GM23338 (cell line): ENCODE measurements around the gene THSD7A. TPM values are rescaled to one million over a fixed set of nuclear protein-coding genes. Genes with fewer than 3 reads are reported as not detected.

Experiments used
- ATAC-seq: fragments of 200-7000 bp; cut with Tn5 transposase; 3 replicates; pipeline ENCODE4 v1.9.1; 2020
- DNase-seq: peaks from one replicate; pipeline ENCODE4 v3.0.0-alpha.2; 2015; ENCODE audit warnings: low spot score
- H2AFZ ChIP-seq: fragments of 200-600 bp; sonication (generic); 2 replicates; pipeline ENCODE4 v1.8.0; 2016; ENCODE audit warnings: antibody characterized with exemption, mild to moderate bottlenecking, moderate library complexity
- H3F3A ChIP-seq: fragments of 200-600 bp; sonication (generic); replicated peaks from 2 replicates; pipeline ENCODE4 v1.8.0; 2017; ENCODE audit warnings: antibody characterized with exemption, mixed run types, low read depth
- H3K27ac ChIP-seq: fragments of 200-600 bp; sonication (generic); 2 replicates; pipeline ENCODE4 v1.6.1; 2016; ENCODE audit warnings: low read depth
- H3K27me3 ChIP-seq: fragments of 200-600 bp; sonication (generic); 2 replicates; pipeline ENCODE4 v1.8.0; 2016; ENCODE audit warnings: mild to moderate bottlenecking, mixed run types, moderate library complexity; ENCODE audit not compliant: insufficient read depth
- H3K36me3 ChIP-seq: fragments of 200-600 bp; sonication (generic); 2 replicates; pipeline ENCODE4 v1.8.0; 2016; ENCODE audit warnings: mild to moderate bottlenecking; ENCODE audit not compliant: insufficient read depth
- H3K4me1 ChIP-seq: fragments of 200-600 bp; sonication (generic); 2 replicates; pipeline ENCODE4 v1.8.0; 2016; ENCODE audit warnings: mild to moderate bottlenecking, moderate library complexity; ENCODE audit not compliant: insufficient read depth
- H3K4me2 ChIP-seq: fragments of 200-600 bp; sonication (generic); 2 replicates; pipeline ENCODE4 v1.7.1; 2017; ENCODE audit warnings: mixed run types
- H3K4me3 ChIP-seq: fragments of 200-600 bp; sonication (generic); 2 replicates; pipeline ENCODE4 v1.6.1; 2016; ENCODE audit warnings: mixed run types
- H3K79me2 ChIP-seq: fragments of 200-600 bp; sonication (generic); replicated peaks from 2 replicates; pipeline ENCODE4 v1.8.0; 2017; ENCODE audit warnings: mild to moderate bottlenecking; ENCODE audit not compliant: insufficient read depth
- H3K9me2 ChIP-seq: fragments of 200-600 bp; sonication (generic); 2 replicates; pipeline ENCODE4 v1.8.0; 2017; ENCODE audit not compliant: insufficient read depth
- H4K20me1 ChIP-seq: fragments of 200-600 bp; sonication (generic); replicated peaks from 2 replicates; pipeline ENCODE4 v1.8.0; 2017; ENCODE audit warnings: mild to moderate bottlenecking; ENCODE audit not compliant: insufficient read depth
- H3K27ac Mint-ChIP-seq: 2 replicates; pipeline ENCODE4 v1.8.0; 2020; ENCODE audit warnings: inconsistent platforms, mild to moderate bottlenecking, moderate library complexity, mixed read lengths
- H3K27me3 Mint-ChIP-seq: 3 replicates; pipeline ENCODE4 v1.8.0; 2022; ENCODE audit warnings: low read depth, mild to moderate bottlenecking, moderate library complexity, mixed read lengths, inconsistent platforms; ENCODE audit not compliant: insufficient read depth, poor library complexity
- H3K36me3 Mint-ChIP-seq: 3 replicates; pipeline ENCODE4 v1.8.0; 2021; ENCODE audit warnings: low read depth, mild to moderate bottlenecking, inconsistent platforms, moderate library complexity, mixed read lengths
- H3K4me1 Mint-ChIP-seq: 3 replicates; pipeline ENCODE4 v1.8.0; 2020; ENCODE audit warnings: mild to moderate bottlenecking, inconsistent platforms, mixed read lengths
- H3K4me3 Mint-ChIP-seq: 3 replicates; pipeline ENCODE4 v1.8.0; 2021; ENCODE audit warnings: moderate library complexity, mild to moderate bottlenecking, inconsistent platforms, mixed read lengths
- H3K9me3 Mint-ChIP-seq: 3 replicates; pipeline ENCODE4 v1.8.0; 2020; ENCODE audit warnings: moderate library complexity, mild to moderate bottlenecking, inconsistent platforms, mixed read lengths
- CREB1 ChIP-seq: fragments of 250-450 bp; sonication (Bioruptor Pico); IDR thresholded peaks from 2 replicates; pipeline ENCODE4 v1.5.0; 2020; ENCODE audit warnings: low read depth, mild to moderate bottlenecking, moderate library complexity
- CTCF ChIP-seq, 2 experiments: fragments of 200-600 bp in 1 of 2; sonication (generic) in 1 of 2; conservative IDR thresholded peaks; 2 replicates each; pipeline versions ENCODE4 v1.5.1 to v1.6.1; 2016 to 2017; ENCODE audit warnings: antibody characterized with exemption in 2 of 2, low read depth in 2 of 2, mild to moderate bottlenecking in 2 of 2, moderate library complexity in 1 of 2
- ETS1 ChIP-seq: IDR thresholded peaks from 2 replicates; pipeline ENCODE4 v1.6.1; 2016; ENCODE audit warnings: antibody characterized with exemption
- EZH2 ChIP-seq: fragments of 200-600 bp; sonication (generic); IDR thresholded peaks from one replicate; pipeline ENCODE4 v1.8.0; 2017; ENCODE audit warnings: antibody characterized with exemption, mild to moderate bottlenecking, low read depth; ENCODE audit not compliant: unreplicated experiment
- EZH2phosphoT487 ChIP-seq: fragments of 200-600 bp; sonication (generic); IDR thresholded peaks from one replicate; pipeline ENCODE4 v1.8.1; 2018; ENCODE audit warnings: antibody characterized with exemption; ENCODE audit not compliant: unreplicated experiment
- JUNB ChIP-seq: IDR thresholded peaks from one replicate; pipeline ENCODE4 v1.6.1; 2016; ENCODE audit warnings: antibody characterized with exemption; ENCODE audit not compliant: unreplicated experiment
- NANOG ChIP-seq: IDR thresholded peaks from 2 replicates; pipeline ENCODE4 v1.6.1; 2016; ENCODE audit warnings: antibody characterized with exemption, borderline replicate concordance
- POLR2AphosphoS5 ChIP-seq: IDR thresholded peaks from 2 replicates; pipeline ENCODE4 v1.6.1; 2016; ENCODE audit warnings: antibody characterized with exemption, low read depth
- REST ChIP-seq: IDR thresholded peaks from one replicate; pipeline ENCODE4 v1.6.1; 2018; ENCODE audit warnings: antibody characterized with exemption; ENCODE audit not compliant: unreplicated experiment
- STAT1 ChIP-seq: IDR thresholded peaks from one replicate; pipeline ENCODE4 v1.6.1; 2016; ENCODE audit warnings: antibody characterized with exemption; ENCODE audit not compliant: unreplicated experiment
- ZNF114 ChIP-seq: fragments of 250-450 bp; sonication (Bioruptor Pico); IDR thresholded peaks from 2 replicates; pipeline ENCODE4 v1.5.0; 2020; ENCODE audit warnings: mild to moderate bottlenecking, moderate library complexity
- ZNF331 ChIP-seq: fragments of 250-450 bp; sonication (Bioruptor Pico); IDR thresholded peaks from 2 replicates; pipeline ENCODE4 v1.5.0; 2020; ENCODE audit warnings: low read depth, mild to moderate bottlenecking, moderate library complexity
- ZNF462 ChIP-seq: fragments of 250-450 bp; sonication (Bioruptor Pico); IDR thresholded peaks from 2 replicates; pipeline ENCODE4 v1.5.0; 2020; ENCODE audit warnings: mild to moderate bottlenecking, moderate library complexity
- polyA plus RNA-seq: library from polyadenylated mRNA; unstranded; fragments of >200 nt; fragmentation: Nextera tagmentation; extraction: Ambion mirVana; gene quantifications from 2 replicates; pipeline ENCODE4 v1.2.1, GENCODE V29; 2016
- total RNA-seq: library from RNA; depleted of rRNA; stranded (reverse); fragments of >200 nt; shearing (Covaris generic); gene quantifications from 2 replicates; pipeline ENCODE4 v1.2.3, GENCODE V29; 2014

Gene THSD7A
- total and polyA plus RNA-seq, 2 experiments from 2014 or later, result 1.3 to 2.1 TPM

GRCh38 chr7:11819947-11820346 is 12.1 kb downstream of the THSD7A start:
- no peak overlapping the region for H2AFZ ChIP-seq
- H3F3A ChIP-seq, result no peaks in the 10 kb centered on the region
- H3K4me1 Mint-ChIP-seq, result peaks cover 12% of the 10 kb centered on the region
- H3K27ac ChIP-seq, result no peak overlapping the region
- no peak for TF ChIP-seq REST
- TF ChIP-seq CREB1 (CRISPR knock-in tag), result no peak
- no peak for TF ChIP-seq JUNB
- no peak for TF ChIP-seq NANOG
- no peak for TF ChIP-seq POLR2AphosphoS5
- TF ChIP-seq CTCF (conservative IDR thresholded peaks at IDR 0.05; ENCODE audit: low read depth in 2 of 2), result no peak
- TF ChIP-seq STAT1, result no peak
- no peak for TF ChIP-seq ETS1
- no peak for TF ChIP-seq EZH2phosphoT487
- no peak for TF ChIP-seq EZH2
- no peak for TF ChIP-seq ZNF114 (CRISPR knock-in tag)
- no peak for TF ChIP-seq ZNF331 (CRISPR knock-in tag)
- no peak for TF ChIP-seq ZNF462 (CRISPR knock-in tag)
- H3K4me2 ChIP-seq, result no peak overlapping the region
- peaks cover 8% of the 10 kb centered on the region; the same call in 2 of the 3 replicates for H3K36me3 Mint-ChIP-seq
- ATAC-seq (no peak), DNase-seq (no peak)
- no peaks in the 10 kb centered on the region for H3K27me3 Mint-ChIP-seq
- no peak overlapping the region for H3K27ac Mint-ChIP-seq
- no peaks in the 10 kb centered on the region for H3K27me3 ChIP-seq
- H3K9me2 ChIP-seq, result no peaks in the 10 kb centered on the region
- H3K4me1 ChIP-seq, result peaks cover 13% of the 10 kb centered on the region
- no peaks in the 10 kb centered on the region for H3K79me2 ChIP-seq
- H3K4me3 ChIP-seq, result no peak overlapping the region
- no peaks in the 10 kb centered on the region for H4K20me1 ChIP-seq
- no peaks in the 10 kb centered on the region for H3K36me3 ChIP-seq
- H3K4me3 Mint-ChIP-seq, result no peak overlapping the region
- no peaks in the 10 kb centered on the region; the same call in 2 of the 3 replicates for H3K9me3 Mint-ChIP-seq
